ENCODE results near the gene KIF26B.

Gene KIF26B

GRCh38 chr1:245480393-245481120 lies 325.8 kb downstream of the KIF26B start:
- in situ Hi-C loops (cut with HindIII; ENCODE audit: low pct_ligation_motif_present, low sequenced_read_pairs) = no loop called here
- no peak for TF ChIP-seq CTCF (IDR thresholded peaks at IDR 0.05; ENCODE audit: low read depth, low read length, missing control alignments)
- Histone ChIP-seq H3K4me3 (ENCODE audit: low read depth, low read length) (no peak overlapping the region), H3K36me3 (replicated peaks) (no peaks in the 10 kb centered on the region), H3K27ac (no peak overlapping the region), H3K27me3 (replicated peaks) (no peaks in the 10 kb centered on the region)
- no peak for DNase-seq

GRCh38 chr1:245481261-245481660 lies 326.5 kb downstream of the KIF26B start:
- Histone ChIP-seq H3K27ac (no peak overlapping the region), H3K36me3 (replicated peaks) (no peaks in the 10 kb centered on the region), H3K27me3 (replicated peaks) (no peaks in the 10 kb centered on the region), H3K4me3 (ENCODE audit: low read depth, low read length) (no peak overlapping the region)
- in situ Hi-C loops (cut with HindIII; ENCODE audit: low pct_ligation_motif_present, low sequenced_read_pairs) = no loop called here
- TF ChIP-seq CTCF (IDR thresholded peaks at IDR 0.05; ENCODE audit: low read depth, low read length, missing control alignments) = no peak
- DNase-seq = no peak

- H3K4me3 ChIP-seq (ENCODE audit: low read depth, low read length) = no peak overlapping the region
- in situ Hi-C loops (cut with HindIII; ENCODE audit: low pct_ligation_motif_present, low sequenced_read_pairs) = no loop called here
- H3K36me3 ChIP-seq (replicated peaks) = no peaks in the 10 kb centered on the region
- no peak for DNase-seq
- no peaks in the 10 kb centered on the region for H3K27me3 ChIP-seq (replicated peaks)
- TF ChIP-seq CTCF (IDR thresholded peaks at IDR 0.05; ENCODE audit: low read depth, low read length, missing control alignments) = no peak
- no peak overlapping the region for H3K27ac ChIP-seq
Observed at GRCh38 chr1:245483247-245483646, 328.5 kb downstream of the KIF26B start.

- Histone ChIP-seq H3K27ac (no peak overlapping the region), H3K4me3 (ENCODE audit: low read depth, low read length) (no peak overlapping the region), H3K27me3 (replicated peaks) (no peaks in the 10 kb centered on the region), H3K36me3 (replicated peaks) (no peaks in the 10 kb centered on the region)
- in situ Hi-C loops (cut with HindIII; ENCODE audit: low pct_ligation_motif_present, low sequenced_read_pairs) = no loop called here
- TF ChIP-seq CTCF (IDR thresholded peaks at IDR 0.05; ENCODE audit: low read depth, low read length, missing control alignments) = no peak
- DNase-seq = no peak
Observed at GRCh38 chr1:245484176-245484575, 329.4 kb downstream of the KIF26B start.

- DNase-seq = no peak
- in situ Hi-C loops (cut with HindIII; ENCODE audit: low pct_ligation_motif_present, low sequenced_read_pairs) = no loop called here
- Histone ChIP-seq H3K36me3 (replicated peaks) (no peaks in the 10 kb centered on the region), H3K27me3 (replicated peaks) (no peaks in the 10 kb centered on the region), H3K27ac (no peak overlapping the region), H3K4me3 (ENCODE audit: low read depth, low read length) (no peak overlapping the region)
- TF ChIP-seq CTCF (IDR thresholded peaks at IDR 0.05; ENCODE audit: low read depth, low read length, missing control alignments) = no peak
Observed at GRCh38 chr1:245485996-245486395, 331.2 kb downstream of the KIF26B start.

Data from brain microvascular endothelial cell (primary cell).